Prostate gland (tissue), 2 donors: ENCODE data around the gene KMT5B. TPM values are rescaled to one million over a fixed set of nuclear protein-coding genes. Genes with fewer than 3 reads are reported as not detected.

Experiments
- DNase-seq: peaks from one replicate; pipeline ENCODE4 v3.0.0-alpha.2; 2019; ENCODE audit warnings: low spot score
- H3K27ac ChIP-seq, 2 donors: fragments of 200-600 bp; sonication (generic); 2 replicates each; pipeline ENCODE4 v1.5.1; 2017 to 2019
- H3K27me3 ChIP-seq: fragments of 200-600 bp; sonication (generic); replicated peaks from 2 replicates; pipeline ENCODE4 v1.5.1; 2019; ENCODE audit not compliant: insufficient read depth
- H3K36me3 ChIP-seq, 2 donors: fragments of 200-600 bp; sonication (generic); 1 replicate in 1 of 2; 2 replicates in 1 of 2; pipeline versions ENCODE4 v1.5.1 to v1.8.1; 2017 to 2019
- H3K4me1 ChIP-seq: fragments of 200-600 bp; sonication (generic); replicated peaks from 2 replicates; pipeline ENCODE4 v1.5.1; 2019
- H3K4me3 ChIP-seq, 2 donors: fragments of 200-600 bp; sonication (generic); 2 replicates each; pipeline ENCODE4 v1.5.1; 2017 to 2019
- H3K9me3 ChIP-seq: fragments of 200-600 bp; sonication (generic); 2 replicates; pipeline ENCODE4 v1.5.1; 2017
- CTCF ChIP-seq, 4 experiments: fragments of 200-600 bp in 2 of 4; fragments of 450-650 bp in 2 of 4; sonication (generic) in 2 of 4; IDR thresholded peaks; 1 replicate in 3 of 4; 2 replicates in 1 of 4; pipeline ENCODE4 v1.5.1; 2016 to 2019; ENCODE audit warnings: antibody characterized with exemption in 4 of 4, mild to moderate bottlenecking in 2 of 4, moderate library complexity in 2 of 4
- POLR2A ChIP-seq: fragments of 450-650 bp; IDR thresholded peaks from one replicate; pipeline ENCODE4 v1.6.1; 2016; ENCODE audit warnings: antibody characterized with exemption, mild to moderate bottlenecking
- POLR2AphosphoS5 ChIP-seq: sonication (generic); formaldehyde crosslinking; IDR thresholded peaks from one replicate; pipeline ENCODE4 v1.6.1; 2017; ENCODE audit warnings: antibody characterized with exemption
- WGBS: methylation state at CpG from one replicate; pipeline ENCODE4 v1.1.5; 2018; 5-methylcytosine and 5-hydroxymethylcytosine counted together
- intact Hi-C: fragments of 100-400 bp; cut with DNase I; formaldehyde crosslinking; loops from one replicate; pipeline ENCODE4 v1.14.2; 2022
- total RNA-seq, 2 donors: library from RNA; depleted of rRNA; stranded (reverse); fragments of >200 nt; gene quantifications; one replicate each; pipeline ENCODE4 v1.1.0, GENCODE V29; 2016

Gene KMT5B
- total RNA-seq, 2 donors from 2014 or later: 41.0 to 57.7 TPM

GRCh38 chr11:68259122-68259959 is 46.2 kb upstream of the KMT5B start:
- no peak for DNase-seq
- Histone ChIP-seq H3K4me3 (no peak overlapping the region), H3K36me3 (peaks cover 0 to 8% of the 10 kb centered on the region in 2 donors), H3K9me3 (no peaks in the 10 kb centered on the region), H3K27me3 (no peaks in the 10 kb centered on the region), H3K4me1 (no peaks in the 10 kb centered on the region), H3K27ac (no peak overlapping the region)
- no peak for TF ChIP-seq CTCF (IDR thresholded peaks at IDR 0.05)
- no peak for TF ChIP-seq POLR2AphosphoS5
- no peak for TF ChIP-seq POLR2A
- WGBS: 88% methylated on average over 15 of the region's 15 CpGs
- intact Hi-C loops: loop anchor here (5.0 kb wide), 1 partner anchor 123 kb away; no protein-coding TSS in a partner anchor

- Histone ChIP-seq H3K4me1 (no peaks in the 10 kb centered on the region), H3K9me3 (no peaks in the 10 kb centered on the region), H3K27me3 (no peaks in the 10 kb centered on the region), H3K36me3 (peaks cover 0 to 4% of the 10 kb centered on the region in 2 donors), H3K27ac (no peak overlapping the region), H3K4me3 (no peak overlapping the region)
- WGBS: 88% methylated on average over 13 of the region's 13 CpGs
- no peak for TF ChIP-seq POLR2AphosphoS5
- no peak for TF ChIP-seq CTCF (IDR thresholded peaks at IDR 0.05)
- TF ChIP-seq POLR2A: no peak
- DNase-seq: no peak
- intact Hi-C loops: loop anchor here (5.0 kb wide), 1 partner anchor 124 kb away; no protein-coding TSS in a partner anchor
Observed at GRCh38 chr11:68258363-68258765, 45.3 kb upstream of the KMT5B start.

GRCh38 chr11:68257477-68258362 is 44.6 kb upstream of the KMT5B start:
- WGBS: 32% methylated on average over 22 of the region's 22 CpGs
- no peaks in the 10 kb centered on the region for H3K27me3 ChIP-seq
- intact Hi-C loops: loop anchor here (2.0 to 5.0 kb wide), 3 partner anchors 39 to 187 kb away; no protein-coding TSS in a partner anchor
- H3K4me3 ChIP-seq: no peak overlapping the region
- no peaks in the 10 kb centered on the region for H3K4me1 ChIP-seq
- no peak overlapping the region for H3K27ac ChIP-seq
- peak; percentile 94 for DNase-seq
- H3K9me3 ChIP-seq: no peaks in the 10 kb centered on the region
- TF ChIP-seq CTCF (IDR thresholded peaks at IDR 0.05): peak; percentile 83 to 95 (median 88)
- TF ChIP-seq POLR2AphosphoS5: peak; percentile 52
- no peak for TF ChIP-seq POLR2A
- peaks cover 0 to 4% of the 10 kb centered on the region in 2 donors for H3K36me3 ChIP-seq

- DNase-seq: no peak
- Histone ChIP-seq H3K36me3 (no peaks in the 10 kb centered on the region), H3K27ac (no peak overlapping the region), H3K4me3 (no peak overlapping the region), H3K4me1 (no peaks in the 10 kb centered on the region), H3K27me3 (no peaks in the 10 kb centered on the region), H3K9me3 (no peaks in the 10 kb centered on the region)
- intact Hi-C loops: loop anchor here (2.0 to 5.0 kb wide), 3 partner anchors 40 to 188 kb away; no protein-coding TSS in a partner anchor
- 65% methylated on average over 9 of the region's 9 CpGs for WGBS
- TF ChIP-seq POLR2AphosphoS5: no peak
- no peak for TF ChIP-seq CTCF (IDR thresholded peaks at IDR 0.05)
- TF ChIP-seq POLR2A: no peak
Observed at GRCh38 chr11:68256331-68256741, 43.2 kb upstream of the KMT5B start.
